ENCODE measurements around the gene RRP15. TPM values are rescaled to one million over a fixed set of nuclear protein-coding genes. Genes with fewer than 3 reads are reported as not detected.

RRP15 gene
- total and polyA plus RNA-seq, 2 of the 8 experiments (the other 6 are each of a cell fraction or from before 2014, with no cell fraction given): 3.7 to 52.8 TPM

DNA sequence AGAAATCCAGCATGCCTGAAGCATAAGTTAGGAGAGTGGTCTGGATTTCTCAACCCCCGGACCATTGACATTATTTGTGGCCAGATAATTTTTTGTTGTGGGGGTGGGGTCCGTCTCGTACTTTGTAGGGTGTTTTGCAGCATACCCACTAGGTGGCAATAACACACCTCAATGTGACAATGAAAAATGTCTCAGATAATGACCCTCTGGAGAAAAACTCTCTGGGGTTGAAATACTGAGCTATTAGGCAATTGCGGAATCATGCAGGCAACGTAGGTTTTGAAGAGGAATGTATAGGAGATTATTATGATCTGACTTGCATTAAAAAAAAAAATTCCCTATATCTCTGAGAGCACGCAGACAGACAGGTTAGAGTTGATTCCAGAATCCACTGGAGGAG, 25.3 kb upstream of the RRP15 start:
- Histone ChIP-seq H3K4me2 (ENCODE audit: insufficient read depth in 1 of 2, low read depth in 2 of 2, low read length in 2 of 2) (no peak overlapping the region), H2BK5ac (ENCODE audit: low read depth, low read length) (no peak overlapping the region), H4K5ac (ENCODE audit: insufficient read length, low read depth, low read length) (no peak overlapping the region), H3K23me2 (ENCODE audit: low read depth, low read length) (no peaks in the 10 kb centered on the region), H4K20me1 (replicated peaks in 1 of 2; ENCODE audit: control insufficient read depth in 1 of 2, insufficient read depth in 2 of 2, low read length in 2 of 2) (no peaks in the 10 kb centered on the region), H3K18ac (ENCODE audit: extremely low read depth, low read length) (no peak overlapping the region), H3K79me1 (ENCODE audit: low read depth, low read length) (no peaks in the 10 kb centered on the region), H2AFZ (ENCODE audit: low read length) (no peak overlapping the region), H3K4me1 (replicated peaks in 1 of 4; ENCODE audit: control insufficient read depth in 3 of 4, insufficient read depth in 4 of 4, low read length in 3 of 4) (no peaks in the 10 kb centered on the region), H3K56ac (replicated peaks; ENCODE audit: insufficient read length, low read depth, low read length) (no peak overlapping the region), H2BK15ac (ENCODE audit: low read length) (no peak overlapping the region), H3K36me3 (ENCODE audit: control insufficient read depth in 2 of 4, insufficient read depth in 4 of 4, low read length in 3 of 4) (no peaks in the 10 kb centered on the region), H4K8ac (ENCODE audit: extremely low read depth, insufficient read depth, low read length) (no peak overlapping the region), H3K9ac (replicated peaks in 1 of 4; ENCODE audit: extremely low read depth in 1 of 4, low read depth in 3 of 4, low read length in 3 of 4) (no peak overlapping the region), H3K4ac (replicated peaks; ENCODE audit: insufficient read length, low read depth, low read length) (no peak overlapping the region), H2BK12ac (ENCODE audit: low read depth, low read length) (no peak overlapping the region), H3K14ac (ENCODE audit: insufficient read length) (no peak overlapping the region), H3K79me2 (ENCODE audit: control insufficient read depth in 1 of 2, insufficient read depth in 2 of 2, low read length in 2 of 2) (no peaks in the 10 kb centered on the region), H3K9me3 (ENCODE audit: insufficient read depth in 2 of 2, low read depth in 1 of 2, low read length in 1 of 2) (no peaks in the 10 kb centered on the region), H3K27ac (ENCODE audit: low read depth, low read length) (no peak overlapping the region), H4K91ac (replicated peaks; ENCODE audit: insufficient read length, low read length) (no peak overlapping the region), H2AK5ac (ENCODE audit: low read depth, low read length) (no peak overlapping the region), H2BK120ac (replicated peaks; ENCODE audit: low read depth, low read length) (no peak overlapping the region), H3K4me3 (ENCODE audit: extremely low read depth in 1 of 4, insufficient read depth in 2 of 4, low read depth in 3 of 4, low read length in 4 of 4) (no peak overlapping the region), H2BK20ac (ENCODE audit: low read length) (no peak overlapping the region), H3K27me3 (replicated peaks in 1 of 4; ENCODE audit: control insufficient read depth in 3 of 4, extremely low read depth in 1 of 4, insufficient read depth in 3 of 4, low read length in 3 of 4) (no peaks in the 10 kb centered on the region), H3K23ac (ENCODE audit: insufficient read length) (no peak overlapping the region)
- FAIRE-seq (peak; percentile 94), DNase-seq (ENCODE audit: low read depth in 1 of 2, low spot score in 2 of 2) (no peak)
- WGBS, 2 experiments (ENCODE audit: extremely low coverage in 1 of 2, insufficient coverage in 1 of 2, insufficient read length in 1 of 2, insufficient replicate concordance in 2 of 2, low coverage in 1 of 2, low lambda C conversion rate in 2 of 2, missing lambda C conversion rate in 1 of 2): 58% methylated on average over 6 of the region's 6 CpGs; no CpG with 5 or more reads in 1 of the 2 experiments
- TF ChIP-seq, protein P1, sequence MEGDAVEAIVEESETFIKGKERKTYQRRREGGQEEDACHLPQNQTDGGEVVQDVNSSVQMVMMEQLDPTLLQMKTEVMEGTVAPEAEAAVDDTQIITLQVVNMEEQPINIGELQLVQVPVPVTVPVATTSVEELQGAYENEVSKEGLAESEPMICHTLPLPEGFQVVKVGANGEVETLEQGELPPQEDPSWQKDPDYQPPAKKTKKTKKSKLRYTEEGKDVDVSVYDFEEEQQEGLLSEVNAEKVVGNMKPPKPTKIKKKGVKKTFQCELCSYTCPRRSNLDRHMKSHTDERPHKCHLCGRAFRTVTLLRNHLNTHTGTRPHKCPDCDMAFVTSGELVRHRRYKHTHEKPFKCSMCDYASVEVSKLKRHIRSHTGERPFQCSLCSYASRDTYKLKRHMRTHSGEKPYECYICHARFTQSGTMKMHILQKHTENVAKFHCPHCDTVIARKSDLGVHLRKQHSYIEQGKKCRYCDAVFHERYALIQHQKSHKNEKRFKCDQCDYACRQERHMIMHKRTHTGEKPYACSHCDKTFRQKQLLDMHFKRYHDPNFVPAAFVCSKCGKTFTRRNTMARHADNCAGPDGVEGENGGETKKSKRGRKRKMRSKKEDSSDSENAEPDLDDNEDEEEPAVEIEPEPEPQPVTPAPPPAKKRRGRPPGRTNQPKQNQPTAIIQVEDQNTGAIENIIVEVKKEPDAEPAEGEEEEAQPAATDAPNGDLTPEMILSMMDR (IDR thresholded peaks at IDR 0.05; ENCODE audit: control extremely low read depth in 1 of 3, insufficient read depth in 1 of 3, low read depth in 1 of 3, low read length in 3 of 3): peak; percentile 27 to 65 (median 55)
- no peak for TF ChIP-seq BRCA1 (IDR thresholded peaks at IDR 0.05; ENCODE audit: low read depth, low read length)
- peak; percentile 77 to 80 for TF ChIP-seq RAD21 (IDR thresholded peaks at IDR 0.05 in 1 of 2, conservative IDR thresholded peaks at IDR 0.05 in 1 of 2; ENCODE audit: low read depth in 2 of 2, low read length in 2 of 2)
- no peak for TF ChIP-seq SAP30 (IDR thresholded peaks at IDR 0.05; ENCODE audit: insufficient read depth, insufficient replicate concordance, low read length)
- TF ChIP-seq CEBPB (IDR thresholded peaks at IDR 0.05; ENCODE audit: low read depth, low read length): peak; percentile 68
- ChIA-PET POLR2A (ENCODE audit: partially characterized antibody) (no interaction called here), CTCF (ENCODE audit: partially characterized antibody) (interaction anchor here (0.6 to 2.6 kb wide), 37 partner anchors 8 to 1667 kb away, joined by 3 to 14 read pairs (median 3); partner anchors contain the start of genes RRP15 and TGFB2)

Data from H1 (cell line).